NCI-H69 (cell line): ENCODE data around the gene LGALS9.
"Not testable (repeated sequence)": the region's sequence is repeated elsewhere in the genome, so short reads cannot be mapped to it uniquely, and the experiment has no call there.

Experiments used
- DNase-seq: peaks from one replicate; lab custom pipeline; 2025; lab: John Stamatoyannopoulos, UW

Gene LGALS9

DNA sequence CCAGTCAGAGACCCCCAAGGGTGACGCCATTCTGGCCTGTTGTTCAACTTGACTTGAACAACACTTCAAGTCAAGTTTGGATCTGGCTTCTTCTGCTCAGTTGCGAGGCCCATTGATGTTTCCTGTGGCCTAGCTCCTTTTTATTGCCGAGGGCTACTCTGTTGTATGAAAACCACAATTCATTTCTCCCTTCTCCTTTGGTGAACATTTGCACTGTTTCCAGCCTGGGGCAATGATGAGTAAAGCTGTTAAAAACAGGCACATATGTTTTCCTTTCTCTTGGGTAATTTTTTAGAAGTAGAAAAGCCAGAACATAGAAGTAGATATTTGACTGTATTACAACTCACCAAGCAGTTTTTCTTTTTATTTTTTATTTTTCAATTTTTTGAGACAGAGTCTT is 1.7 kb upstream of the LGALS9 start:
- DNase-seq: not testable (repeated sequence)

DNA sequence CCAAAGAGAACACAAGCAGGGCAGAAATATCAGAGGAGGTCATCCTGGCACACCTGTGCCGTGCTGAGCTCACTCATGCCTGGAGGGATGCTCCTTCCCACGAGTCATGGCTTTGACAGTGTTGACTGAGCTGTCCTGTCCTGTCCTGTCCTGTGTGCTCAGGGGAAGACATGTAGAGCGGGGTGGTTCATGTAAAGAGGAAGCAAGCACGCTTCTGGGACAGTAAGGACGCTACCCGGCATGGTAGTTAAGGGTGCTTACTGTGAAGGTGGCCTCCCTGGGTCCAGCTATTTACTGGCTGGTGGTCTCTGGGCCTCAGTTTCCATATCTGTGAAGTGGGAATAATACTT is 398 bp downstream of the LGALS9 start:
- no peak for DNase-seq

DNA sequence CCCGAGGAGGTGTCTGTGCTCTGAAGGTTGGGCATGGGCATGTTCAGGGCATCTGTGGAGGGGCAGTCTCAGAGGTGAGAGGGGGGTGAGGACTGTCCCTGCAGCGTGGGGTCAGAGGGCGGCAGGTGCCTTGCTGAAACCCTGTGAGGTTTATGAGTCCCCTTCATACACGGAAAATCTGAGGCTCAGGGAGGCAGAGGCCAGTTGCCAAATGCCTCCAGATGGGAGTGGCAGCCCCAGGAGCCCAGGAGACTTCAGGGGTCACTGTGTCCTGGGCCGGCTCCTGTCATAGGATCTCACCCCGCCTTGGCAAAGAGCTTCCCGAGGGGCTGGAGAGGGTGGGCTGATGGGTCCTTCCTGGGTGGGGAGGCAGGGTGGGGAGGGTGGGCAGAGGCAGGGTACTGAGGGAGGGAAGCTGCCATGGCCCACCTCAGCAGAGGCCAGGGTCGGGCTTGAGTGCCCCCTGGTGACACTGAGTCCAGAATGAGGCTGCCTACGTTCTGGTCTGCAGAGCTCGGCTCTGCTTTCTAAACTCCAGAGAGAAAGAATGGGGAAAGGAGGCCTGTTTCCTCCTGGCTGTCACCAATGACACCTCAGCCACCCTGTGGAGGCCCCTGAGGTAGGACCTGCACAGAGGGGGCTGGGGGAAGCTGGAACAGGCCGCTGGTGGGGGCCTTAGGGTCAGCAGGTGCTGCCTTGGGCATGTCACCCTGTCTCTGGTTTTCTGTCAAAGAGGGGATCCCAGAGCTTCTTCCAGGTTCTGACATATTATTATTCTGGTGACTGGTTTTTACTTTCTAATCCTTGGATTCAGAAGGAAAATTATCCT is 1.1 kb downstream of the LGALS9 start:
- no peak for DNase-seq

DNA sequence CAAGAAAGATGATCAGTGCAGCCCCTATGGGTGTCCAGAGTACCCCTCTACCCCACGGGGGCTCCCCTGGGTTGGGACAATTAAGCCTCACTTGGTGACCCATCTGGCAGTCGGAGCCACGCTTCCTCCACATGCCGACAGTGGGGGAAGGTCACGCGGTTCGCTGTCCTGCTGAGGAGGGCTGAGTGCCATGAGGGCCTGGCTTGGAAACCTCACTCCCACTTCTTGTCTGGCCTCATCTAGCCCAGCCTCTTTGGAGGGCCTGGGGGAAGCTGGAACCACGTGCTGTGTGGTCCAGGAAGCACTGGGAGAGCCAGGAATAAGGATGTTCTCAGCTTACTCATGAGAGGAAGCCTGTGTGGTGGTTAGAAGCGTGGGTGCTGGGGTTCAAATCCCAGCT is 1.8 kb downstream of the LGALS9 start:
- DNase-seq: not testable (repeated sequence)

DNA sequence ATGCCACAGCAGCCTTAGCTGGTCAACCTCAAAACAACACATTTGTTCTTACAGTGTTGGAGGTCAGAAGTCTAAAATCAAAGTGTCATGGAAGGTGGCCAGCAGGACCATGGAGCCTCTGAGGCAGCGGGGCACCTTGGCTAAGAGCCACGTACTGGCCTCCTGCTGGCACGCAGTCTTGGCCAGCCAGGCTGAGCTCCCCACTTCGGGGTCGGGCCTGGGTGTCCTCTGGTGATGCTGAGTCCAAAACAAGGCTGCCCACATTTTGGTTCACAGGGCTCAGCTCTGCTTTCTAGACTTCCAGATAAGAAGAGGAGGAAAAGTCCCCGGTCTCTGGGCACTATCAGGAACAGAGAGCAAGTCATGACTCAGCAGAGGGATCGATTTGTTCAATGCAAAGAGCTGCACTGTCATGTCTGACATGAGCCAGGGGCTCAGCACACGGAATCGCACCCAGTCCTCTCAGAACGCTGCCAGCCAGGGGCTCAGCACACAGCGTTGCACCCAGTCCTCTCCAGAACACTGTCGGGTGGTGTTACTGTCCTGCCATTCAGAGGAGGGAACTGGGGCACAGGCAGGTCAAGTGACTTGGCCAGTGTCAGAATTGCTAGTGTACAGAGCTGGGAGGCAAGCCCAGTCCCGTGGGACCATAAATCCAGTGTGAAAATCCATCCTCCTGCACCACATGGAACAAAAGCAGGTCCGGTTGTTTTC is 2.5 kb downstream of the LGALS9 start:
- no peak for DNase-seq

DNA sequence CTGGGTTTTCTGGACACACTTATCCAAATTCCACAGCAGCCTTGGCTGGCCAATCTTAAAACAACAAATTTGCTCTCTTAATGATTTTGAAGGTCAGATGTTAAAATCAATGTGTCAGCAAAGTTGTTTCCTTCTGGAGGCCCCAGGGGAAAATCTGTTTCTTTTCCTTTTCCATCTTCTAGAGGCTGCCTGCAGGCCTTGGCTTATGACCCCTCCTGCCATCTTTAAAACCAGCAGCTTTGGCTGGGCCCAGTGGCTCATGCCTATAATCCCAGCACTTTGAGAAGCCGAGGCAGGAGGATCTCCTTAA is 3.0 kb downstream of the LGALS9 start:
- DNase-seq: no peak

DNA sequence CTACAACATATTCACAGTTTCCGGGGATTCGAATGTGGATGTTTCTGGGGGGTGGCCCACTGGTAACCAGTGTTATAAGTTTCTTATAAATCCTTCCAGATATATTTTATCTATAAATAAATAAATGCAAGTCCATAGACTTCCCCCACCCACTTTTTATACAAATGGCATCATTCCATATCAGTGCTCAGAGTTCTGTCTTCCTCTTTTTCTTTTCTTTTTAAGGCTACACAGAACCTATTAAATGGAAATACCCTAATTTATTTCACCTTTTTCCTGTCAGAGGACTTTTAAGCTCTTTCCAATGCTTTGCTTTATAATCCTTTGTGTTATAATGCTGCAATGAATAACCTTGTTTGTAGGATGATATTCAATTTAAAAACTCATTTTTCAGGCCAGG is 3.8 kb downstream of the LGALS9 start:
- no peak for DNase-seq

DNA sequence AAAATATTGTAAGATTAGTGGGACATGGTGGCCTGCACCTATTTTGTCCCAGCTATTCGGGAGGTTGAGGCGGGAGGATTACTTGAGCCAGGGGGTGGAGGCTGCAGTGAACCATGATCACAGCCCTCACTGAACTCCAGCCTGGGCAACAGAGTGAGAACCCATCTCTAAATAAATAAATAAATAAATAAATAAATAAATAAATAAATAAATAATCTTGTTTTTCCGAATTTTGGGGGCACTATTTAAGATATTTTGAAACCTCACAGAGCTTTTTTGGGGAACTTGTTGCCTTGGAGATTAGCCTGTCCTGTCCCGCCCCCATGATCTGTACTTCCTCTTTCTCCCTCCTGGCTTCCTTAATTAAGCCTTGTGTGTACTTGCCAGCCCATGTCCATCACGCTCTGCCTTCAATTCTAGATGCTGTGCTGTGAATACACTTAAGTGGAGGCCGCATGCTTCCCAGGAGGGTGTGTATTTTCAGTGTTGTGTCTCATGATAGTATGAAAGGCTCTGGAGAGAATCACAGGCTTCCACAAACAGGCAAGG is 4.4 kb downstream of the LGALS9 start:
- peak; percentile 10 for DNase-seq

DNA sequence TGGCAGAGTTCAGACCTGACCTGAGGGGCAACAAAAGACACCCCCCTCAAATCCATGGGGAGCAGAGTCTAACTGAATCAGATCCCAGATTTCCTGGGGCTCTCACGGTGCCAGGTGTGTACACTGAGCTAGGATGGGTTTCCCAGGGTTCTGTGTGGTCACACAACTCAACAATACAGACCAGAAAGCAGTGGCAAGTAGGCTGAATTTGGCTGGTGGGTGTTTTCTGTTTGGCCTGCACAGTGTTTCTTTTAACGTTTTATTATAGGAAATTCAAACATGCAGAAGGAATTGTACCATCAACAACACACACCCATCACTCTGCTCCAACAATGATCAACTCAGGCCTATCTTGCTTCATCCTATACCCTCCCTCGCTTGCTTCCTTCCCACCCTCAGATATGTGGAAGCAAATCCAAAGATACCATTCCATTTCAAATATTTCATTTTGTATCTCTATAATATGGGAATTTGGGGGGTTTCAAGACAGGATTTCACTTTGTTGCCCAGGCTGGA is 5.1 kb downstream of the LGALS9 start:
- DNase-seq: not testable (repeated sequence)

DNA sequence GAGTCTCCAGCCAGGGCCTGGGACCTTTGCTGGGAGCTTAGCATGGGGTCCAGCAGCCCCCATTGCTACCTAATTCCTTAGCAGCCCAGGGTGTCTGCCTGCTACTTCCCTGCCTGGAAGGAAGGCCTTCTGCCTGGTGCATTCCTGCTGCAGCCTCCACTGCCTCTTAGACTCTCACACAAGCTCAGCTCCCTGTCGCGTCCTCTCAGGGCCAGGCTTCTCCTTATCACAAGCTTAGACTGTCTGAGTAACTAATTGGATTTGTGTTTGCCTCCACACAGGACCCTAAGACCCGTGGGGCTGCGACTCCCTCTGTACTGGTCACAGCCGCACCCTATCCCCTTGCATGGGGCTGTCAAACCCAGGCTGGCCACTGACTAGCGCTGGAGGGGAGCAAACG is 6.8 kb downstream of the LGALS9 start:
- not testable (repeated sequence) for DNase-seq

DNA sequence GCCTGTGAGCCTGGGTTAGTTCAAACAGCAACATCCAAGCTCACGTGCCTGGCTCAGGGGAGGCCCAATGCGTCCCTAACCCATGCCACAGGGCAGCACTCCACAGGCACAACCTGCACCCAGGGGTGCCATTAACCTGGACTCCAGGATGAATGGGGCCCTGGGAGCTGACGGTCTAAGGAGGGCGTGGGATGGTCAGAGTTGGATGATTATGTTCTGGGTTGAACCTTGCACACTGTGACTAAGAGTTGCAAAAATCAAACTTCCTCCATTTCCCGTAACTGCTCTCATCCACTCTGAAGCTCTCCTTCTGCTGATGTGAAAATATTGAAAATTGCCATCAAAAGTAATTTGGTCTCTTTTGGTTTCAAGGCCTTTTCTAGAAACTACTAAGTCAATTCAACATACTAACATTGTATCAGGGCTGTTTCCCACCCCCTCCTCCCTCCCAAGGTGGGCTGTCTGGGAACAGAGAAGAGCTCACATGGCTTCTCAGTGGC is 7.5 kb downstream of the LGALS9 start:
- not testable (repeated sequence) for DNase-seq

DNA sequence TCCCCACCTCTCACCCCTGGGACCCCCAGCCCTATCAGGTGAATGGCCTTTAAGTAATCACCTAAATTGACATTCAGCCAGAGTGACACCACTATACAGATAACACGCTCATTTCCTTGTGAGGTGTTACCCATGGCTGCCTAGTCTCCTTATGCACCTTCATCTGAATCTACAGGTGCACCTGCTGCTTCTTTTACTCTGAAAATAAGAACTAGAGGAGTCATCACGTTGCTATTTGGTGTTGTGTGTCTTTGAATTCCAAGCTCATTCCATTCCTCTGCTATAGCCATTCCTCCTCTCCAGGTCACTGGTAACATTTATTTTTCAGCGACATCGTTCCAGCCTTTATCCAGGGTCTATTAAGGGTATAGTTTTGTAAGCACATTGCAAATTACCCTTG is 9.8 kb downstream of the LGALS9 start:
- DNase-seq: no peak

DNA sequence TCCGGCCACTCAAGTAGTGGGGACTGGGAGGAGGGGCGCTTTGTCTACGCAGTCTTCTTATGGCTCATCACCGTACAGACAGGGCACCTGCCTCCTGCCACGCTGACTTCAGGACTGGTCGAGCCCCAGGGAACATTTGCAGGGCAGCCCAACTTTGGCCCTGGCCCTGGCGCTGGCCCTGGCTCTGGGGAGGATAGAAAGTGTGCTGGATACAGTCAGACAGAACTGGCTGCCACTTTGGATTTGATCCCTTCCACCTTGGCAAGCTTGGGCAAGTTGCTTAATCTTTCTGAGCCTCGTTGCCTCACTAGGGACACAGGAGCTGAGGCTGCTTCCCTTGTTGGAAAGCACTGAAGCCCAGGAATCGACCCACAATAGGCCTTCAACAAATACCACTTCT is 13.6 kb downstream of the LGALS9 start:
- no peak for DNase-seq

DNA sequence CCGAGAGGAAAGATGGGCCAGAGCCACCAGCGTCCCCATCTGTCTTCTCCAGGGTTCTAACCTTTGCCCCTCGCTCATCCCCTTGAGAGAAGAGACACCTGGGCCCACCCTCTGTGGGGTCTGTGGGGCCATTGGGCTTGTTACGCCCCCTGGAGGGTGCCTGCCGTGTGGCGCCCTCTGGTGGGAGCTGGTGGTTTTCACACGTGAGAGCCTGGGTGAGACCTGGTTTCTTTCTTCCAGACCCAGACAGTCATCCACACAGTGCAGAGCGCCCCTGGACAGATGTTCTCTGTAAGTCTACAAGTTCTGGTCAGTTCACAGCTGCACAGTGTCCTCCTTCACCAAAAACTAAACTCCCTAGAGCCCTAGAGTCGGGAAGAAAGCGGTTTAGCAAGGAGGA is 14.6 kb downstream of the LGALS9 start:
- not testable (repeated sequence) for DNase-seq

DNA sequence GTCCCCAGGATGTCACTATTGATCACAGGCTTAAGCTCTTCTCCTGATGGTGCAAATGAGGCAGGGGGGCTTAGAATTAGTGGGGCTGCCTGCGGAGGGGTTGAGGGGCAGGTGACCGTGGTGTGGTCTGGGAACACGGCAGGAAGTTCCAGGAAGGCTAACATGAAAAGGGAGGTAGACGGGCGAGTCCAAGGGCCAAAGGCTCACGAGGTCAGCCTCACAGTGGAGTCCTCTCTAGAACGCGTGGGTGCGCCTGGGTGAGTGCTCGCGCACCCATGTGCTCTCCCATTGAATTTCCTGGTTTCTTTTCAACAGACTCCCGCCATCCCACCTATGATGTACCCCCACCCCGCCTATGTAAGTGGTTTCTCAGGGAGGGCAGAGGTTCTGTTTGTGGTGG is 15.2 kb downstream of the LGALS9 start:
- no peak for DNase-seq

DNA sequence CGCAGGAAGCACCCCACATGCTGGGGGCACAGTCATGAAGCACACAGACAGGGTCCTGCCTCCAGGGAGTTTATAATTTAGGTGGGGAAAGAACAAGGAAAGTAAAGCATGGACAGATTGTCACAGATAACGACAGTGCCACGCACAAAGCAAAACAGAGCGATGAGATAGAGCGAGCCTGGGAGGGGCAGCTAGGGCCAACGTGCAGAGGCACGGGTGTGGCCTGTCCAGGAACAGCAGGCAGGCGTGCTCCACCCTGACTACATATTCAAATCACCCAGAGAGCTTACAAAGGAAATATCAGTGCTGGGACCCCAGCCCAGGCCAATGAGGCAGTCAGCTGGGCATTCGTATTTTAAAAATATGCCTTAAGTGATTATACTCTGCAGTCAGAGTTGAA is 16.8 kb downstream of the LGALS9 start:
- no peak for DNase-seq

DNA sequence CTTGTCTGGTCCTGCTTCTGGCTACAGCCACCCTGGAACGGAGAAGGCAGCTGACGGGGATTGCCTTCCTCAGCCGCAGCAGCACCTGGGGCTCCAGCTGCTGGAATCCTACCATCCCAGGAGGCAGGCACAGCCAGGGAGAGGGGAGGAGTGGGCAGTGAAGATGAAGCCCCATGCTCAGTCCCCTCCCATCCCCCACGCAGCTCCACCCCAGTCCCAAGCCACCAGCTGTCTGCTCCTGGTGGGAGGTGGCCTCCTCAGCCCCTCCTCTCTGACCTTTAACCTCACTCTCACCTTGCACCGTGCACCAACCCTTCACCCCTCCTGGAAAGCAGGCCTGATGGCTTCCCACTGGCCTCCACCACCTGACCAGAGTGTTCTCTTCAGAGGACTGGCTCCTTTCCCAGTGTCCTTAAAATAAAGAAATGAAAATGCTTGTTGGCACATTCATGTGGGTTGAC is 18.2 kb downstream of the LGALS9 start:
- DNase-seq: not testable (repeated sequence)

DNA sequence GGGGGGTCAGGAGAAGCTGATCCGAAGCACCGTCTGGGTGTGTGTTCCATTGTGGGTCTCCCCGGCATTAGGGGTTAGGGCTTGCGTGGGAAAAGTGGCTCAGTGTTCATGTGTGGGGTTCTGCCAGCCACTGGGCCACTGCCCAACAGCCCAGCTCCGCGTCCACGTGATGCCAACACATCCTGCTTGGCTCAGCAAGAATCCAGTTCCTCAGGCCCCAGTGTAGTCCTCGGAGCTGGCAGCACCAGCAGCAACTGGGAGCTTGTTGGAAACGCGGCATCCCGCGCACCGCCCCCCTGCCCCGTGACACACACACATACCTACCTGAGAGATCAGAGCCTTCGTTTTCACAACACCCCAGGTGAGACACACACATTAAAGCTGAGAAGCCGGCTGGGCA is 18.9 kb downstream of the LGALS9 start:
- DNase-seq: no peak

DNA sequence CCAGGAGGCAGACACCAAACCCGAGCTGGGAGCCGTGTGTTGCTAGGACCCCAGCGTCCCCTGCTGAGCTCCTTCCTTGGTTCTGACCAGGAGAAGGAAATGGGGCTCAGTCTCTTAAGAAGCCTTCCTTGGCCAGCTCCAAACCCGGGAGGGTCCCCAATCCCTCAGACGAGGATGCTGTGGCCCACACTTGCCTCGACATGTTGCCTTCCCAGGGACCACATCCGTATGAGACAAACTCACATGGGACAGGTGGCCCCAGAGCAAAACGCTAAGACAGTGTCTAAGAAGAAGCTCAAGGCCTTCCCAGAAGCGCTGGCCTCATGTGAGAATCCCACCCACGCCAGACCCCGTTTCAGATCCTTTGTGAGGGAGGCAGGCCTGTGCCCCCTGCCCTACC is 19.8 kb downstream of the LGALS9 start:
- DNase-seq: no peak

DNA sequence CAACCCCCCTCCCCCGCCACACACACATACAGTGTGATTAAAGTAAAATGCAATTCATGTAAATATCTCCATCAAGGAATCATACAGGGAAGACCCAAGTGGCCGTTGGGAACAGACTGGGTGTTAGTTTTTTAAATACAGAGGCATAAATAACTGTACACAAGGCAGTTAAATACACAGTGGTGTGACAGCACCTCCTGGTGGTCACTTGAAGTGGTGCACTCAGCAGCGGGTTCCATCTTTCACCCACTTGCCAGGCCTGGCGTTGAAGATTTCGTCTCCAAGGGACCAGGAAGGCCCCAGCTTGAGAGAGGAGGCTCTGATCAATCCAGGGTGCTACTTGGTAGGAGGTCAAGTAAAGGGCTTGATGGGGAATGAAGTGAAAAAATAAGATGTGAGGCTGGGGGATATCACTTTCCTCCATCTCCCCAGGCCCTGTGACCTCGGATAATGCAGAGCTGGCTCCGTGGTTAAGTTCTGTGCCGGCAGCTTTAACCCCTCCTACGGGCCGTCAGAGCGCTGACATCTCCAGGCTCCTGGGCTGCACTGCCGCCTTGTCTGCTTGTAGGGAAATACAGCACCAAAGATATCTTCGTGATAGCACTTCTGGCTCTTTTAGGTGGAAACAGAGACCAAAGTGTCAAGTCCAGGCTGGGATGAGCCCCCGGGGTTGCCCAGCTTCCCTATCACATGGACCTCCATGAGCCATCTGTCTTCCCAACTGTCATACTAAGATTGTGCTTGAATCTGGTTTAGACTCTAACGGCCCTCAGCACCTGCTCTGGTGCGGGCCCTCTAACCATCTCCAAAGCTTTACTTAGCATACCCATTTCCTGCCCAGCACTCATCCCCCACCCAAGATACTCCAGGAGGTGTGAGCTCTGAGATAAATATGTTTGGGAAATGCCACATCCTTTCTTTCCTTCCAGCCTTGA is 20.7 kb downstream of the LGALS9 start:
- DNase-seq: peak; percentile 40

DNA sequence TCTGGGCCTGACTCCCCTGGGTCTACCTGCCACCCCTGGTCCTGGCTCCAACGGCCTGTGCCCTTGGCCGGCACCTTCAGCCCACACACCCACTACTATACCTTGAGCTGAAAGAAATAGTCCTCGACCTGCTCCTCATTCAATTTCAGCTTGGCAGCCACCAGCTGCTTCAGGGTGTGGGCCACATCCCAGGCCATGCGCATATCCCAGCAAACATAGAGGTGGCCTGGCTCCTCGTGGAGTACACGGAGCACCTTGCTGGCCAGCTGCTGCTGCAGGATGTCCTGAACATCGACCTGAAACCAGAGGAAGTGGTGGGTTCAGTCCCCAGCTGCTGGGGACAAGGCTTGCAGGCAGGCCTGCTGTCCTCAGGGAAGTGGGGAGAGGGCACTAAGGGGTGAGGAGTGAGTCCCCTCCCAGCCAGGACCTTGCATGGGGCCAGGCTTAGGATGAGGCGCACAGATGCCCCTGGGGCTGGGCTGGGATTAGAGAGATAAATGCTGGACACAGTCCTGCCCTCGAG is 22.5 kb downstream of the LGALS9 start:
- DNase-seq: not testable (repeated sequence)

DNA sequence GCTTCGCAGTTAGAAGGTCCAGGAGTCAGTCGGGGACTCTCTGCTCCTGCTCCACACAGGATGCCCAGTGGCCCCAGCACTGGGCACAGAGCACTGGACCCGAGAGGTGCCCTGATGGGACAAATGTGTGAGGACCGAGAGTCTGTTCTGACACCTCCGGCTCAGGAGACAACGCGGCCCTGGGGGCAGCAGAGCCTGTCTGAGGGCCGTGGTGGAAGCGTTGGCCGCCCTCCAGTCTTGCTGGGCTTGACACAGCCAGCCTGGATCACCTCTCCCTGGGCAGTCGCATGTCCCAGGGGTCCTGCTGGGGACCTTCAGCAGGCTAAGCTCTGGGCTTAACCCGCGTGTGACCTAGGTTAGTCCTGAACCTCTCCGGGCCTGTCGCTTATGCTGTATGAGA is 23.1 kb downstream of the LGALS9 start:
- no peak for DNase-seq
